ENCODE measurements around the gene ARAF. TPM values are rescaled to one million over a fixed set of nuclear protein-coding genes. Genes with fewer than 3 reads are reported as not detected.
"Not testable (repeated sequence)": the region's sequence is repeated elsewhere in the genome, so short reads cannot be mapped to it uniquely, and the experiment has no call there.

Gene ARAF
- total RNA-seq, 1 donor from 2014 or later: 90.1 TPM

- Histone ChIP-seq H3K9me3 (no peaks in the 10 kb centered on the region), H3K27ac (no peak overlapping the region), H3K4me3 (no peak overlapping the region), H3K27me3 (ENCODE audit: low read depth) (no peaks in the 10 kb centered on the region), H3K36me3 (no peaks in the 10 kb centered on the region), H3K4me1 (no peaks in the 10 kb centered on the region)
- intact Hi-C loops (cut with DNase I): no loop called here
- ATAC-seq (no peak), DNase-seq (no peak)
- TF ChIP-seq CTCF (IDR thresholded peaks at IDR 0.05): no peak
Measured at GRCh38 chrX:47590984-47591383, 30.0 kb downstream of the ARAF start.

GRCh38 chrX:47593522-47593921, 32.5 kb downstream of the ARAF start:
- intact Hi-C loops (cut with DNase I): no loop called here
- Histone ChIP-seq H3K36me3 (no peaks in the 10 kb centered on the region), H3K4me1 (no peaks in the 10 kb centered on the region), H3K4me3 (no peak overlapping the region), H3K27ac (no peak overlapping the region), H3K9me3 (no peaks in the 10 kb centered on the region), H3K27me3 (ENCODE audit: low read depth) (no peaks in the 10 kb centered on the region)
- ATAC-seq (no peak), DNase-seq (no peak)
- TF ChIP-seq CTCF (IDR thresholded peaks at IDR 0.05): no peak

GRCh38 chrX:47595716-47596251, 34.8 kb downstream of the ARAF start:
- Histone ChIP-seq H3K4me1 (no peaks in the 10 kb centered on the region), H3K4me3 (no peak overlapping the region), H3K27me3 (ENCODE audit: low read depth) (no peaks in the 10 kb centered on the region), H3K27ac (no peak overlapping the region), H3K9me3 (no peaks in the 10 kb centered on the region), H3K36me3 (no peaks in the 10 kb centered on the region)
- TF ChIP-seq CTCF (IDR thresholded peaks at IDR 0.05): no peak
- intact Hi-C loops (cut with DNase I): no loop called here
- ATAC-seq (no peak), DNase-seq (no peak)

GRCh38 chrX:47596256-47596655, 35.3 kb downstream of the ARAF start:
- no peak for TF ChIP-seq CTCF (IDR thresholded peaks at IDR 0.05)
- DNase-seq (no peak), ATAC-seq (no peak)
- intact Hi-C loops (cut with DNase I): no loop called here
- H3K4me3 ChIP-seq: no peak overlapping the region
- H3K9me3 ChIP-seq: no peaks in the 10 kb centered on the region
- no peaks in the 10 kb centered on the region for H3K36me3 ChIP-seq
- H3K27me3 ChIP-seq (ENCODE audit: low read depth): no peaks in the 10 kb centered on the region
- no peak overlapping the region for H3K27ac ChIP-seq
- H3K4me1 ChIP-seq: no peaks in the 10 kb centered on the region

- Histone ChIP-seq H3K27ac (no peak overlapping the region), H3K27me3 (ENCODE audit: low read depth) (no peaks in the 10 kb centered on the region), H3K9me3 (no peaks in the 10 kb centered on the region), H3K36me3 (no peaks in the 10 kb centered on the region), H3K4me1 (no peaks in the 10 kb centered on the region), H3K4me3 (no peak overlapping the region)
- DNase-seq (no peak), ATAC-seq (no peak)
- no peak for TF ChIP-seq CTCF (IDR thresholded peaks at IDR 0.05)
- intact Hi-C loops (cut with DNase I): no loop called here
Measured at GRCh38 chrX:47597222-47597621, 36.2 kb downstream of the ARAF start.

GRCh38 chrX:47603125-47603524, 42.1 kb downstream of the ARAF start:
- H3K27me3 ChIP-seq (ENCODE audit: low read depth); H3K27ac ChIP-seq; DNase-seq; H3K4me3 ChIP-seq; intact Hi-C loops (cut with DNase I); H3K9me3 ChIP-seq; ATAC-seq; H3K4me1 ChIP-seq; H3K36me3 ChIP-seq: not testable (repeated sequence)
